Neuron (in vitro differentiated cells): Measurements from ENCODE around the gene KLHL29.

Experiments
- H2AFZ ChIP-seq: one replicate; pipeline ENCODE4 v1.6.1; 2013; ENCODE audit warnings: low read depth, mild to moderate bottlenecking, inconsistent platforms, low read length, moderate library complexity
- H3K27me3 ChIP-seq: one replicate; pipeline ENCODE4 v1.6.1; 2013; ENCODE audit warnings: low read length; ENCODE audit not compliant: insufficient read depth
- H3K36me3 ChIP-seq: one replicate; pipeline ENCODE4 v1.6.1; 2013; ENCODE audit warnings: low read length; ENCODE audit not compliant: insufficient read depth
- H3K4me1 ChIP-seq: one replicate; pipeline ENCODE4 v1.6.1; 2013; ENCODE audit warnings: low read length; ENCODE audit not compliant: insufficient read depth
- H3K4me3 ChIP-seq: 2 replicates; pipeline ENCODE4 v1.5.1; 2013; ENCODE audit warnings: mild to moderate bottlenecking, low read length, moderate library complexity
- H3K9me3 ChIP-seq: one replicate; pipeline ENCODE4 v1.6.1; 2013; ENCODE audit warnings: low read length

Gene KLHL29

DNA sequence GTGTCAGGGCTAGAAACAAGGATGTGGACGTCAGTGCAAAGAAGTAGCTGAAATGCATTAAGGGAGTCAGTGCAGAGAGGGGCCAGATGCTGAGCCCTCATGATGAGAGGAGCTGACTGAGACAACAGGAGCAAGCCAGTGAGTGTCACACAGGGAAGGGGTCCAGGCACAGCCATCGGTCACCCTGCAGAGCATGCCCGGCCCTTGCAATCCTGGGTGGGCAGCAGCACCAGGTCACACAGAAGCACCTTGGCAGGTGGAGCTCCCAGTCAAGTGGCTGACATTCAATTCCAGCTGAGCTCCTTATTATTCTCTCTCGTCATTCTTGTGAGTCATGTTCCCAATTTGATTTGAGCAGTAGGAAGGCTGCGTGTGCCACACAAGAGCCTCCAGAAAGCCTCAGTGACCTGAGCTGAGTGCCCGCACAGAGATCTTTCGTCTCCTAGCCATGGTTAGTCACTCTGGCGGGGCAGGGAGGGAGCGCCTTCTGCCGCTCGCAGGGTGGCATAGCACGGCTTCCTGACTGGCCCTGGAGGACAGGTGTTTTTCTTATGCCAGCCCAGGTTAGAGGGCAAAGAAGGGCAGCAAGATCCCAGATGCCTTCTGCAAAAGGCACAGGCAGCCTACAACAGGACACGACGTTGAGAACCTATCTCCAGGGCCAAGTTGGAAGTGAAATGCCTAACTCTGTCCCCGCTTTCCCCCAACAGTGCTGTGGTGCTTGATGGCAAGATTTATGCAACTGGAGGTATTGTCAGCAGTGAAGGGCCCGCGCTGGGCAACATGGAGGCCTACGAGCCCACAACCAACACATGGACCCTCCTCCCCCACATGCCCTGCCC lies 321.0 kb downstream of the KLHL29 start:
- Histone ChIP-seq H3K4me1 (no peaks in the 10 kb centered on the region), H3K27me3 (no peaks in the 10 kb centered on the region), H3K9me3 (peaks cover 3% of the 10 kb centered on the region), H3K36me3 (peaks cover 51% of the 10 kb centered on the region), H3K4me3 (no peak overlapping the region), H2AFZ (no peak overlapping the region)

DNA sequence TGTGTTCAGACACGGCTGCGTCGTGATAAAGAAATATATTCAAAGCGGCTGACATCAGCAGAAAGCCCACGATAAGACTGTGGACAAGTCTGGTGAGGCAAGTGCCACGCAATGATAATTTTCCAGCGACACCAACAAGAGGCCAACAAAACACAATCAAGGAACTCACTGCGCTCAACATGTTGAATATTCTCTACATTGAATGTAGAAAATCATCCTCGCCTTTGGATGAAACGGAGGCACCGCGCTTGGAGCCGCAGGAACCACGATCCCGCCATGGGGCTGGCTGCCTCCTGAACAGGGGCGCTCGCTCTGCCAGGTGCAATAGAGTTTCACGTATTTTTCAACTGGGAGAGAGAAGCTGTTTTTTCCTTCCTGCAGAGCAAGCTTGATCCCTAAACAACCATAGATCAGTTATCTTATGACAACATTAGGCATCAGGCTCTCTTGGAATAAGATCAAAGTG lies 321.7 kb downstream of the KLHL29 start:
- H3K27me3 ChIP-seq = no peaks in the 10 kb centered on the region
- no peaks in the 10 kb centered on the region for H3K4me1 ChIP-seq
- no peak overlapping the region for H3K4me3 ChIP-seq
- no peak overlapping the region for H2AFZ ChIP-seq
- H3K36me3 ChIP-seq = peaks cover 50% of the 10 kb centered on the region
- H3K9me3 ChIP-seq = peaks cover 2% of the 10 kb centered on the region

DNA sequence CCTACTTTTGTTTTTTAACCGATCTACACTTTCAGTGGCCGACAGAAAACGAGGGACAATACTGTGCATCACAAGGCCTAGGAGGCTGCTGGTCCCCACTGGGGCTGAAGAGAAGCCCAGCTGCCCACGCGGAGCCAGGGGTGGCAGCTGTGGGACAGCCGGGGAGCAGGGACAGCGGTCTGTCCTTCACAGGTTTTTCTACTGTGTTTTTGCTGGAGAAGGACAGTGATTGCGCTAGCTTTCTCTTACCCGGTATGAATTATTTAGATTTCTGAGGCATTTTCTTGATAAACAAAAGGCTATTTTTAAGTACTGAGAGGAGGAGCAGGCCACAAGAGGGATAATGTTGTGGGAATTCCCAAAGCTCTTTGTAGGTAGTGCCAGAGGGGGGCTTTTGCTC lies 322.1 kb downstream of the KLHL29 start:
- peaks cover 50% of the 10 kb centered on the region for H3K36me3 ChIP-seq
- H3K9me3 ChIP-seq = peaks cover 2% of the 10 kb centered on the region
- peaks cover 1% of the 10 kb centered on the region for H3K4me1 ChIP-seq
- no peak overlapping the region for H2AFZ ChIP-seq
- no peaks in the 10 kb centered on the region for H3K27me3 ChIP-seq
- H3K4me3 ChIP-seq = no peak overlapping the region

DNA sequence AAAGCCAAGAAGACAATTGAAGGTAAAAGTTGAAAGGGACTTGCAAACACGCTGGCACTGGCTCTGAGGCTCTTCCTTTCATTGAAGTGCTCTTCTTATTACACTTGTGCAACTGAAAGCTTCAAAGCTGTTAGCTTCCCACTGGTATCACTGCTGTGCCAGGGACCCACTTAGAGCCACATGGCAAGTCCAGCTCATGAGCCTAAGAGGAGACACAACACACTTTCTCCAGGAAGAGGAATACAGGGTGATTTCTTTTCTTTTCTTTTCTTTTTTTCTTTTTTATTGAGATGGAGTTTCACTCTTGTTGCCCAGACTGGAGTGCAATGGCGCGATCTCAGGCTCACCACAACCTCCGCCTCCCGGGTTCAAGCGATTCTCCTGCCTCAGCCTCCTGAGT lies 323.8 kb downstream of the KLHL29 start:
- Histone ChIP-seq H3K4me3 (no peak overlapping the region), H3K27me3 (no peaks in the 10 kb centered on the region)

DNA sequence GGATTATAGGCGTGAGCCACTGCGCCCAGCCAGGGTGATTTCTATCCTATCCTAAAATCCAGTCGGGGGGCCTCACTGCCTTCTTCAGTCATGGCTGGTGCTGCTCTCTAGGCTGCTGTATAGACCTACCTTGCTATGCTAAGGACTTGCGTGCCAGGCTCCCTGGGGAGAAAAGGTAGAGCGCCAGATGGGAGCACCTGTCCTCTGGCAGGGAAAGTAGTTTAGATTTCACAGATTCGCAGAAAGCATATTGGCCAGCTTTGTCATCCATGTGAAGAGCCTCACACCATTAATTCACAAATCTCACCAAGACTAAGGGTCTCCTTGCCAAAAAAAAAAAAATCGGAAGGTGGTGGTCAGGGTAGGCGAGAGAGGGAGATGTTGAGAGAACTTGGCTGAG lies 324.3 kb downstream of the KLHL29 start:
- Histone ChIP-seq H2AFZ (no peak overlapping the region), H3K36me3 (peaks cover 40% of the 10 kb centered on the region), H3K9me3 (peaks cover 2% of the 10 kb centered on the region), H3K4me1 (peaks cover 12% of the 10 kb centered on the region), H3K27me3 (no peaks in the 10 kb centered on the region), H3K4me3 (no peak overlapping the region)

More for the DNA sequence above, 323.8 kb downstream of the KLHL29 start:
- Histone ChIP-seq H3K36me3 (peaks cover 44% of the 10 kb centered on the region), H2AFZ (no peak overlapping the region), H3K9me3 (peaks cover 2% of the 10 kb centered on the region), H3K4me1 (peaks cover 12% of the 10 kb centered on the region)

DNA sequence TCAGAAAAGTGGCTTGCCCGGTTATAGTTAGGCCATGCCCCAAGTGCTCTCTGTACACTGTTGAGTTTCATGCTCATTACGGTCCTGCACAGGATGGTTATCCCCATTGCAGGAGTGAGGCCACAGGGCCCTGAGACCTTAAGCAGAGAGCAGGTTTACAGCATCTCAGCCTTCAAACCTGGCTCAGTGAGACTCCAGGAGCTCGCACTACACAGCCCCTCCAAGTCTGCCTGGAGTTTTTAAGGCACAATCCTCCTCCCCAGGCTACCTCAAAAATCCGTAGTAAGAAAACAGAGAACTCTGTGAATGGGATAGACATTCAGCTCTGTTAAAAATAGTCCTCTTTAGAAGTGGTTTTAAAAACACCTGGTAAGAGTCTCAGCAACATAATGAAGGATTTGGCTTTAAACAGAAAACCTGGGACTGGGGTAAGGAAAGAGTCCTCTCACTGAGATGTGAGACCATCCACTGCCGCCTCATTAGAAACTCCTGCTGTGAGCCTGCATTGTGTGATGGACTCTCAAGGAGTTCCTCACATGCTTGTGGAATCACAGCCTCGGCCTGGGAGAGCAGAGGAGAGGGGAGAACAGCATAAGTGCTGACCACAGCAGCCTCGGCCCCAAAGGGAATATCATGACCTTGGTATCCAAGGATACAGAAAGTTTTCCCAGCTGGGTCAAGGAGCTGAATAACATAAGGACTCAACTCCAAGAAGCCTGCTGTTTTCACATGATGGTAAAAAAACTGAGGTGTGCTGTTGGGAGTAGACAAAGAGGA lies 327.2 kb downstream of the KLHL29 start:
- H2AFZ ChIP-seq = no peak overlapping the region
- no peak overlapping the region for H3K4me3 ChIP-seq
- H3K36me3 ChIP-seq = peaks cover 23% of the 10 kb centered on the region
- peaks cover 12% of the 10 kb centered on the region for H3K4me1 ChIP-seq
- H3K9me3 ChIP-seq = peaks cover 2% of the 10 kb centered on the region
- no peaks in the 10 kb centered on the region for H3K27me3 ChIP-seq

DNA sequence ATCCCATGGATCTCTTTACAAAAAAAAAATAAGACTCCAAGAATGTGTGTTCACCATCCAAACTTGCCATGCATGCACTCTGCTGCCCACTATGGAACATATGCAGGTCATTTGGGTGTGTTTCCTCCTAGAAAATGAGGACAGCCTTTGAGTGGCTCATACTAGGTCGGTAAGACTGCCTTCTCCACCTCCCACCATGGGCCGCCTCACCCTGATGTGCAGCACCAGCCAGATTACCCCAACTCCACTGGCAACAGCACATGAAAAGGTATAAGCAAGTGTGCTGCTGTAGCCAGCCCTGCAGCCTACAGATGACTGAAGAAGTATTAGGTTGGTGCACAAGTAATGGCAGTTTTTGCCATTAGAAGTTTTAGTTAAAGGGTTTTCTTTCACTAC lies 327.8 kb downstream of the KLHL29 start:
- Histone ChIP-seq H3K9me3 (peaks cover under 1% of the 10 kb centered on the region), H3K27me3 (no peaks in the 10 kb centered on the region), H3K4me1 (peaks cover 12% of the 10 kb centered on the region), H2AFZ (no peak overlapping the region), H3K36me3 (peaks cover 18% of the 10 kb centered on the region), H3K4me3 (no peak overlapping the region)

DNA sequence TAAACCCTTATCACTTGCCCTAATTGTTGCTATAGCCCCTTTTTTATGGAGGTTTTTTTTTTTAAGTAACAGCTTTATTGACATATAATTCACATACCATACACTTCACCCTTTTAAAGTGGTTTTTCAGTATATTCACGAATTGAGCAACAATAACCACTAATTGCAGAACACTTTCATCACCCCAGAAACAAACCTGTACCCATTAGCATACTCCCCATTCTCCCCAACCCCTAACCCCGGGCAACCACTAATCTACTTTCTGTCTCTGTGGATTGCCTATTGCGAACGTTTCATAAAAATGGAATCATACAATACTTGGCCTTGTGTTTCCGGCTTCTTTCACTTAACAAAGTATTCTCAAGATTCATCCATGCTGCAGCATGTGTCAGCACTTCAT lies 328.4 kb downstream of the KLHL29 start:
- no peaks in the 10 kb centered on the region for H3K27me3 ChIP-seq

DNA sequence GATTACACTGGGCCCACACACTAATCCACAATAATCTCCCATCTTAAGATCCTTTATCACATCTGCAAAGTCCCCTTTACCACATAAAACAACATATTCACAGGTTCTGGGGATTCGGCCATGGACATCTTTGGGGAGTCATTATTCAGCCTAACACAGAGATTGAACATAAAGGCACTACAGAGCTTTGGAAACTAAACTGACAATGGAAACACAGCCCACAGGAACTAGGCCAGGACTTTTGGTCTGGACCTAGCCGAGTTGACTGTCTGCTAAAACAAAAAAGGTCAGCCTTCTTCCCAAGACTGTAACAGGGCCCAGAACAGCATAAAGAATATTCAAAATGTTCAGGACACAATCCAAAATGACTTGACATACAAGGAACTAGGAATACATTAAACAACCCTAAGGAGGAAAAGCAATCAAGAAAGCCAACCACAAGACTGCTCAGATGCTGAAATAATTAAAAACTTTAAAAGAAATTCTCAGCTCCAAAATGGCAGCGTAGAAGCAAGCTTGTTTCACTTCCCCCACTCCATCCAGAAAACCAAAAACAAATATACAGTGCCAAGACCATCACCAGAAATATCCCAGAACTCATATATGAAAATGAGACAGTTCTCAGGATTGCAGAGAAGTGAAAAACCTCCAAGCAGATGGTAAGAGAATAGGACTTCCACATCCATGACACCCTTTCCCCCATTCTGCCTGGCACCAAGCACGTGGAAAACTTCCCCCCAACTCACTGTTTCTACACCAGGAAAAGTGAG lies 334.1 kb downstream of the KLHL29 start:
- Histone ChIP-seq H2AFZ (no peak overlapping the region), H3K4me1 (no peaks in the 10 kb centered on the region), H3K36me3 (no peaks in the 10 kb centered on the region), H3K9me3 (peaks cover 17% of the 10 kb centered on the region), H3K27me3 (no peaks in the 10 kb centered on the region), H3K4me3 (no peak overlapping the region)

More for the DNA sequence above, 328.4 kb downstream of the KLHL29 start:
- Histone ChIP-seq H3K9me3 (no peaks in the 10 kb centered on the region), H3K4me1 (peaks cover 12% of the 10 kb centered on the region), H3K4me3 (no peak overlapping the region), H3K36me3 (peaks cover 15% of the 10 kb centered on the region), H2AFZ (no peak overlapping the region)

DNA sequence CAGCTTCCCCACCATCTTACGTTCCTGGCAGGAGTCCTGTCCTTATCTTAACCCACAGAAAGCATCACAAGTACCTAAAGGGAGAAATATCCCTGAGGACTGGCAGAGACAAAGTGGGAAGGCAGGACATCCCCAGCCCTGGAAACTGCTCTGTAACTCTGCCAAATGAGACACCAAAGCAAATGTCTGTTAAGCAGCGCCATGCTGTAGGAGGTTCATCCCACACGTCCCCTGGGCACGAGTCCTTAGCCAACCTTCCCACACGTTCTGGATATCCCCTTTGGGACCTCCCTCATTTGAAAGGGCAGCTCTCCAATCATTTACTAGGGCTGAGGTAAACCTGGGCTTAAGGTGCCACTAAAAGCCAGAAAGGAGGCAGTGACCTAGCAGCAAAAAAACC lies 334.7 kb downstream of the KLHL29 start:
- H3K9me3 ChIP-seq = peaks cover 17% of the 10 kb centered on the region
- H3K27me3 ChIP-seq = no peaks in the 10 kb centered on the region
- H3K4me3 ChIP-seq = no peak overlapping the region
- no peaks in the 10 kb centered on the region for H3K4me1 ChIP-seq
- H3K36me3 ChIP-seq = no peaks in the 10 kb centered on the region
- no peak overlapping the region for H2AFZ ChIP-seq

DNA sequence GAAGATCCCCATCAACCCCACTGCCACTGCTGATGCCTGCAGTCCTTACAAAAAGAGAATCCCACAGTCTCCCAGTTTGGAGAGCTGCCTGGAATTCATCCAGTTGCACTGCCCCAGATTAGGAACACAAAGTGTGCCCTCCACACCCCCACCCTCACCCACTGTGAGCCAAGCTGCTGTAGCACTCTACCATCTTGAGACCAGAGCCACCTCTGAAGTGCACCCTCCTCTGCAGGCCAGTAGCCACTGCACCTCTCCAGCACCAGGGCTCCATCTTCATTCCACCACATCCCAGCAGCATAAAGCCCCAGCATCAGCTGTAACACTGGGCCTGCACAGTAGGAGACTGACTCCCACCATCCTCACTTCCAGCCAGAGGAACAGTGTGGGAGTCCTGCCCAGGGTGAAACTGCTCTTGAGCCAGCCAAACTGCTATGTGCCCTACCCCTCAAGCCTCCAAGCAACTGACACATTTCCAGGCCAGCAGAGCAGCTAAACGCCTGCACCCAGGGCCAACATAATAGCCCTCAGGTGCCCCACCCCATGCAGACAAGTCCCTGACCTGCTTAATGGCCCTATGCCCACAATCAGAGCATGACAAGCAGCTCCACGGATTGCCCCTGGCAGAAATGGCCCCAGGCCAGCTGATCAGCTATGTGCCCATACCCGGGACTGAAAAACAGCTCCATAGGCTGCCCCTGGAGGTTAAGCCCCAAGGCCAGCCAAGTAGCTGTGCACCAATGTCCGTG lies 335.9 kb downstream of the KLHL29 start:
- Histone ChIP-seq H3K4me1 (no peaks in the 10 kb centered on the region), H3K4me3 (no peak overlapping the region), H3K36me3 (no peaks in the 10 kb centered on the region), H3K9me3 (peaks cover 17% of the 10 kb centered on the region), H3K27me3 (no peaks in the 10 kb centered on the region), H2AFZ (no peak overlapping the region)

DNA sequence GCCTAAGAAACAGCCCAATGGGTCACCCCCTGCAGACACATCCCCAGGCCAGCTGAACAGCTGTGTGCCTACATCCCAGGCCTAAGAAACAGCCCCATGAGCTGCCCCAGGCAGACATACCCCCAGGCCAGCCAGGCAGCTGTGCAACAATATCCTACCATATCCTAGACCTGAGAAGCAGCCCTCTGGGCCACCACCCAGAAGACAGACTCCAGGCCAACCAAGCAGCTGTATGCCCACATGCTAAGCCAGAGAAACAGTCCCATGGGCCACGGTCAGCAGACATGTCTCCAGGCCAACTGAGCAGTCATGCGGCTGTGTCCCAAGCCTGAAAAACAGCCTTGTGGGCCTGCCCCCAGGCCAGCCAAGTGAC lies 336.5 kb downstream of the KLHL29 start:
- Histone ChIP-seq H3K36me3 (no peaks in the 10 kb centered on the region), H2AFZ (no peak overlapping the region)

More for the DNA sequence above, 336.5 kb downstream of the KLHL29 start:
- no peak overlapping the region for H3K4me3 ChIP-seq
- peaks cover 17% of the 10 kb centered on the region for H3K9me3 ChIP-seq
- no peaks in the 10 kb centered on the region for H3K27me3 ChIP-seq
- no peaks in the 10 kb centered on the region for H3K4me1 ChIP-seq
